ENCODE data around the gene SPRY1.

DNA sequence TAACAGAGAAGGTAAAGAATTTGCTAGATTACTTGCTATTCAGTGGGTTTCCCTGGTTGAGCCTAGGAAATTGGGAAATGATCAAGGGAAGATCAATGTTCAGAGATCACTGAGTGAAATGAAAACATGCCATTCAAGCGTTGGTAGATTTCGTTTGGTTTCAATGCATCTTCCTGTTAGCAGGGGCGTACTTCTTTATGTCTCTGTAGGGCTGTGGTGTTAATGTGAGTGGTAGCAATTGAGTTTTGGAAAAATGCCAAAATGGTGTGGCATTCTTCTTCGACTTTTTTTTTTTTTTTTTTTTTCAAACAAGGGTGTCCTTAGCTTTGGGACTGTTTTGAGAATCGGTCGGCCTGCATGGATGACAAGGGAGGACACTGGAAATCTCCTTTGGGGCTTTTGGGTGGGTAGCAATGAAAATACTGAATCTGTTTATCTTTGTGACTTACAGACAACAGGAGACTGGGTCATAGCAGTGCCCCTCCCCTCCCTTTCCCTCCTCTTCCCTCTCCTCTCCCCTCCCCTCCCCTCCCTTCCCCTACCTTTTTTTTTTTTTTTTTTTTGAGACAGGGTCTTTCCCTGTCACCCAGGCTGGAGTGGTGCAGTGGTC lies 50.4 kb downstream of the SPRY1 start:
- TF ChIP-seq, protein P1, sequence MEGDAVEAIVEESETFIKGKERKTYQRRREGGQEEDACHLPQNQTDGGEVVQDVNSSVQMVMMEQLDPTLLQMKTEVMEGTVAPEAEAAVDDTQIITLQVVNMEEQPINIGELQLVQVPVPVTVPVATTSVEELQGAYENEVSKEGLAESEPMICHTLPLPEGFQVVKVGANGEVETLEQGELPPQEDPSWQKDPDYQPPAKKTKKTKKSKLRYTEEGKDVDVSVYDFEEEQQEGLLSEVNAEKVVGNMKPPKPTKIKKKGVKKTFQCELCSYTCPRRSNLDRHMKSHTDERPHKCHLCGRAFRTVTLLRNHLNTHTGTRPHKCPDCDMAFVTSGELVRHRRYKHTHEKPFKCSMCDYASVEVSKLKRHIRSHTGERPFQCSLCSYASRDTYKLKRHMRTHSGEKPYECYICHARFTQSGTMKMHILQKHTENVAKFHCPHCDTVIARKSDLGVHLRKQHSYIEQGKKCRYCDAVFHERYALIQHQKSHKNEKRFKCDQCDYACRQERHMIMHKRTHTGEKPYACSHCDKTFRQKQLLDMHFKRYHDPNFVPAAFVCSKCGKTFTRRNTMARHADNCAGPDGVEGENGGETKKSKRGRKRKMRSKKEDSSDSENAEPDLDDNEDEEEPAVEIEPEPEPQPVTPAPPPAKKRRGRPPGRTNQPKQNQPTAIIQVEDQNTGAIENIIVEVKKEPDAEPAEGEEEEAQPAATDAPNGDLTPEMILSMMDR (IDR thresholded peaks at IDR 0.05): no peak
- TF ChIP-seq POLR2AphosphoS5 (IDR thresholded peaks at IDR 0.05) (no peak), POLR2A (IDR thresholded peaks at IDR 0.05) (no peak)
